Panc1 (cell line): ENCODE data around the gene DEAF1.

Source experiments
- CTCF ChIP-seq: fragments of 450-650 bp; IDR thresholded peaks from 2 replicates; pipeline ENCODE4 v1.5.1; 2017; ENCODE audit warnings: mild to moderate bottlenecking
- POLR2AphosphoS5 ChIP-seq: IDR thresholded peaks from 2 replicates; pipeline ENCODE4 v1.6.1; 2012; ENCODE audit warnings: mild to moderate bottlenecking, low read depth, low read length, moderate library complexity
- SIN3A ChIP-seq: IDR thresholded peaks from 2 replicates; pipeline ENCODE4 v1.6.1; 2012; ENCODE audit warnings: low read depth, mild to moderate bottlenecking, low read length, moderate library complexity, borderline replicate concordance; ENCODE audit not compliant: insufficient read depth
- TCF7L2 ChIP-seq: IDR thresholded peaks from 2 replicates; pipeline ENCODE4 v1.6.1; 2011; ENCODE audit warnings: mild to moderate bottlenecking, low read depth, low read length, inconsistent platforms

- TF ChIP-seq POLR2AphosphoS5 (no peak; the same call in 1 of the 2 replicates), CTCF (no peak), SIN3A (no peak; the same call in 1 of the 2 replicates), TCF7L2 (no peak)
Observed at GRCh38 chr11:706439-706956, 11.5 kb upstream of the DEAF1 start.
